Liver (tissue), 9 donors: ENCODE measurements around the gene CLPSL2. TPM values are rescaled to one million over a fixed set of nuclear protein-coding genes. Genes with fewer than 3 reads are reported as not detected.

Source experiments
- DNase-seq: peaks from one replicate; pipeline ENCODE4 v3.0.0-alpha.2; 2017; ENCODE audit warnings: low spot score
- H3K27ac ChIP-seq, 2 donors: one replicate each; pipeline ENCODE4 v1.7.0; 2013; ENCODE audit warnings: inconsistent platforms in 2 of 2, low read length in 2 of 2, control low read depth in 1 of 2, low read depth in 1 of 2, mild to moderate bottlenecking in 1 of 2
- H3K27me3 ChIP-seq, 4 donors: one replicate each; pipeline versions ENCODE4 v1.6.1 to v1.7.0; 2013; ENCODE audit warnings: low read length in 3 of 4, inconsistent platforms in 1 of 4, mild to moderate bottlenecking in 1 of 4, moderate library complexity in 1 of 4; ENCODE audit not compliant: control insufficient read depth in 4 of 4, insufficient read depth in 4 of 4
- H3K36me3 ChIP-seq, 4 donors: one replicate each; pipeline versions ENCODE4 v1.6.1 to v1.7.0; 2013; ENCODE audit warnings: low read length in 3 of 4, mild to moderate bottlenecking in 3 of 4, low read depth in 1 of 4, moderate library complexity in 1 of 4; ENCODE audit not compliant: control insufficient read depth in 4 of 4, insufficient read depth in 3 of 4
- H3K4me1 ChIP-seq, 4 donors: one replicate each; pipeline versions ENCODE4 v1.6.1 to v1.7.0; 2013; ENCODE audit warnings: low read length in 3 of 4, mild to moderate bottlenecking in 3 of 4, moderate library complexity in 1 of 4; ENCODE audit not compliant: control insufficient read depth in 4 of 4, insufficient read depth in 4 of 4
- H3K4me3 ChIP-seq, 3 donors: one replicate each; pipeline versions ENCODE4 v1.6.1 to v1.7.0; 2013; ENCODE audit warnings: low read length in 3 of 3, control low read depth in 1 of 3, low read depth in 1 of 3, mild to moderate bottlenecking in 1 of 3
- H3K9ac ChIP-seq, 2 donors: one replicate each; pipeline ENCODE4 v1.7.0; 2013; ENCODE audit warnings: low read length in 2 of 2, mild to moderate bottlenecking in 2 of 2, moderate library complexity in 2 of 2, control low read depth in 1 of 2, low read depth in 1 of 2
- H3K9me3 ChIP-seq, 4 donors: one replicate each; pipeline versions ENCODE4 v1.6.1 to v1.7.0; 2013; ENCODE audit warnings: low read length in 3 of 4; ENCODE audit not compliant: control insufficient read depth in 4 of 4
- ATF3 ChIP-seq: IDR thresholded peaks from 2 replicates; pipeline ENCODE4 v1.6.1; 2016; ENCODE audit warnings: antibody characterized with exemption
- EGR1 ChIP-seq, 2 donors: IDR thresholded peaks; 2 replicates each; pipeline ENCODE4 v1.6.1; 2016 to 2018; ENCODE audit warnings: antibody characterized with exemption in 2 of 2, low read depth in 2 of 2
- FOXA1 ChIP-seq: IDR thresholded peaks from 2 replicates; pipeline ENCODE4 v1.6.1; 2016; ENCODE audit warnings: antibody characterized with exemption
- HNF4A ChIP-seq, 2 donors: conservative IDR thresholded peaks; 2 replicates each; pipeline ENCODE4 v1.6.1; 2016; ENCODE audit warnings: antibody characterized with exemption in 2 of 2, mild to moderate bottlenecking in 2 of 2
- HNF4G ChIP-seq: IDR thresholded peaks from 2 replicates; pipeline ENCODE4 v1.6.1; 2016; ENCODE audit warnings: antibody characterized with exemption
- JUND ChIP-seq, 2 donors: IDR thresholded peaks; 2 replicates each; pipeline ENCODE4 v1.6.1; 2016; ENCODE audit warnings: antibody characterized with exemption in 2 of 2
- MAX ChIP-seq: IDR thresholded peaks from 2 replicates; pipeline ENCODE4 v1.6.1; 2016; ENCODE audit warnings: antibody characterized with exemption
- NR2F2 ChIP-seq: IDR thresholded peaks from 2 replicates; pipeline ENCODE4 v1.6.1; 2016; ENCODE audit warnings: antibody characterized with exemption
- RAD21 ChIP-seq, 2 donors: IDR thresholded peaks; 2 replicates each; pipeline ENCODE4 v1.6.1; 2016; ENCODE audit warnings: antibody characterized with exemption in 2 of 2, mild to moderate bottlenecking in 2 of 2
- RXRA ChIP-seq, 2 donors: IDR thresholded peaks; 2 replicates each; pipeline ENCODE4 v1.6.1; 2017 to 2018; ENCODE audit warnings: antibody characterized with exemption in 2 of 2, mild to moderate bottlenecking in 1 of 2
- TAF1 ChIP-seq: conservative IDR thresholded peaks from 2 replicates; pipeline ENCODE4 v1.6.1; 2016; ENCODE audit warnings: antibody characterized with exemption, mild to moderate bottlenecking
- YY1 ChIP-seq: IDR thresholded peaks from 2 replicates; pipeline ENCODE4 v1.6.1; 2016; ENCODE audit warnings: antibody characterized with exemption, mild to moderate bottlenecking
- ZBTB33 ChIP-seq: IDR thresholded peaks from 2 replicates; pipeline ENCODE4 v1.6.1; 2016; ENCODE audit warnings: antibody characterized with exemption
- WGBS: extraction: QIAGEN DNeasy Blood & Tissue Kit; methylation state at CpG from one replicate; pipeline ENCODE4 v1.1.7; 2013; 5-methylcytosine and 5-hydroxymethylcytosine counted together
- polyA plus RNA-seq, 2 donors: library from polyadenylated mRNA; stranded (reverse) in 1 of 2; unstranded in 1 of 2; fragments of 200-250 nt in 1 of 2; fragments of >200 nt in 1 of 2; fragmentation: Nextera tagmentation in 1 of 2; extraction: Ambion mirVana in 1 of 2; gene quantifications; one replicate each; pipeline versions ENCODE4 v1.2.1 to v1.2.3, GENCODE V29; 2013 to 2015
- total RNA-seq, 2 donors: library from RNA; depleted of rRNA; stranded (reverse); fragments of >200 nt; gene quantifications; one replicate each; pipeline ENCODE4 v1.2.3, GENCODE V29; 2014
- TF ChIP-seq, protein P1 (sequence below): fragments of 150-350 bp; IDR thresholded peaks from 2 replicates; pipeline ENCODE4 v1.5.1; 2017; ENCODE audit warnings: improper control_type of control experiment, low read depth, low read length; ENCODE audit not compliant: missing input control
- TF ChIP-seq, protein P2 (sequence below): IDR thresholded peaks from 2 replicates; pipeline ENCODE4 v1.6.1; 2016; ENCODE audit warnings: antibody characterized with exemption, mild to moderate bottlenecking
- donor health status: healthy.
- donor health status: healthy.
- donor health status: healthy.
- donor health status: healthy.
- donor health status: healthy.

CLPSL2 gene
- total and polyA plus RNA-seq, 4 donors: not detected

DNA sequence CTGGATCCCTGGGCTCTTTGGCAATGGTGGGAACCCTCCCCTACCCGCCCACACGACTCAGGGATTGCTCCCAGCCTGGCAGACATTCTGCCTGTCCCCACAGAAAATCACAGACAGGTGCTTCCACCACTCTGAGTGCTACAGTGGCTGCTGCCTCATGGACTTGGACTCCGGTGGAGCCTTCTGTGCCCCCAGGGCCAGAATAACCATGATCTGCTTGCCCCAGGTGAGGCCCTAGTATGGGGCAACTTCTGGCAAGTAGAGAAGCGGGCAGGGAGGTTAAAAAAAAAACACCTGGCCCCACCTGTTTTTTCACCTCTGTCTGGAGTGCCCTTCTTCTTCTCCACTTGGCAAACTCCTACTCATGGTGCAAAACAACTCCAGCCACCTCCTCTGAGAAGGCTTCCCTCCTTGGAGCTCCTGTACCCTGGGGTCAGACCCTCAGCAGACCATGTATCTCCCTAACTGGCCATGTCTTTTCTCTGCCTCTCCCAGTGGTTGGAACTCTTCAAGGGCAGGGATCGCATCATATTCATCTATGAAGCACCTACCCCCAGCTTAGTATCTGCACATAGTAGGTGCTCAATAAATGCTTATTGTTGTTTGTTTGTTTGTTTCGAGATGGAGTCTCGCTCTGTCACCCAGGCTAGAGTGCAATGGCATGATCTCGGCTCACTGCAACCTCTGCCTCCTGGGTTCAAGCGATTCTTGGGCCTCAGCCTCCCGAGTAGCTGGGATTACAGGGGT, 1.1 kb downstream of the CLPSL2 start:
- WGBS: 87% methylated on average over 10 of the region's 10 CpGs
- Histone ChIP-seq H3K9ac (no peak overlapping the region), H3K27me3 (no peaks in the 10 kb centered on the region), H3K9me3 (no peaks in the 10 kb centered on the region), H3K4me3 (no peak overlapping the region), H3K36me3 (no peaks in the 10 kb centered on the region), H3K27ac (no peak overlapping the region), H3K4me1 (peaks cover 0 to 6% (median 3%) of the 10 kb centered on the region in 4 donors)
- no peak for DNase-seq
- no peak for TF ChIP-seq MAX
- TF ChIP-seq YY1: no peak
- TF ChIP-seq ZBTB33: no peak
- no peak for TF ChIP-seq RXRA (IDR thresholded peaks at IDR 0.05)
- no peak for TF ChIP-seq EGR1 (IDR thresholded peaks at IDR 0.05; ENCODE audit: low read depth in 2 of 2)
- TF ChIP-seq HNF4A (conservative IDR thresholded peaks at IDR 0.05): no peak
- TF ChIP-seq FOXA1: no peak
- TF ChIP-seq HNF4G: no peak

DNA sequence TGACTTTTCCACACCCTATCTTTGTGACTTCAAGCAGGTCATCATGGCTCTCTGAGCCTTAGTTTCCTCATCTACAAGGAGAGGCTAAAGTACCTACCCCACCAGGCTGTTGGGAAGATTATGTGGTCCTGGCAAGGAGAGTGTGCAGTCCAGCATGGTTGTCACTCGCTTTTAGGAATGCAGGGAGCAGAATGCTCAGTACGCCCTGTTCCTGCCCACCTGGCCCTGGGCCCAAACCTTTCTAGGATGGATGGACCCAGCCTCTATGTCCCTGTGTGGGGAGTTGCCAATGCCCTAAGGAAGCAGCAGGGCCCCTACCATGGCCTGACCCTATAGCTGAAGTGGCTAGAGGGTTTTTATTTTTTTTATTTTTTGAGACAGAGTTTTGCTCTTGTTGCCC, 2.0 kb downstream of the CLPSL2 start:
- 95% methylated on average over 2 of the region's 2 CpGs for WGBS

More for the DNA sequence above, 2.0 kb downstream of the CLPSL2 start:
- no peak overlapping the region for H3K4me3 ChIP-seq
- H3K4me1 ChIP-seq: peaks cover 0 to 6% (median 3%) of the 10 kb centered on the region in 4 donors
- H3K36me3 ChIP-seq: no peaks in the 10 kb centered on the region
- H3K27ac ChIP-seq: no peak overlapping the region
- DNase-seq: no peak
- H3K9me3 ChIP-seq: no peaks in the 10 kb centered on the region
- no peak for TF ChIP-seq TAF1
- TF ChIP-seq RXRA (IDR thresholded peaks at IDR 0.05): no peak
- no peak for TF ChIP-seq MAX
- no peak for TF ChIP-seq RAD21 (IDR thresholded peaks at IDR 0.05)
- TF ChIP-seq ATF3: no peak
- no peak for TF ChIP-seq HNF4A (conservative IDR thresholded peaks at IDR 0.05)
- no peak for TF ChIP-seq NR2F2
- TF ChIP-seq EGR1 (IDR thresholded peaks at IDR 0.05; ENCODE audit: low read depth in 2 of 2): no peak
- TF ChIP-seq FOXA1: no peak
- TF ChIP-seq JUND (IDR thresholded peaks at IDR 0.05): no peak
- TF ChIP-seq YY1: no peak
- TF ChIP-seq, protein P1, sequence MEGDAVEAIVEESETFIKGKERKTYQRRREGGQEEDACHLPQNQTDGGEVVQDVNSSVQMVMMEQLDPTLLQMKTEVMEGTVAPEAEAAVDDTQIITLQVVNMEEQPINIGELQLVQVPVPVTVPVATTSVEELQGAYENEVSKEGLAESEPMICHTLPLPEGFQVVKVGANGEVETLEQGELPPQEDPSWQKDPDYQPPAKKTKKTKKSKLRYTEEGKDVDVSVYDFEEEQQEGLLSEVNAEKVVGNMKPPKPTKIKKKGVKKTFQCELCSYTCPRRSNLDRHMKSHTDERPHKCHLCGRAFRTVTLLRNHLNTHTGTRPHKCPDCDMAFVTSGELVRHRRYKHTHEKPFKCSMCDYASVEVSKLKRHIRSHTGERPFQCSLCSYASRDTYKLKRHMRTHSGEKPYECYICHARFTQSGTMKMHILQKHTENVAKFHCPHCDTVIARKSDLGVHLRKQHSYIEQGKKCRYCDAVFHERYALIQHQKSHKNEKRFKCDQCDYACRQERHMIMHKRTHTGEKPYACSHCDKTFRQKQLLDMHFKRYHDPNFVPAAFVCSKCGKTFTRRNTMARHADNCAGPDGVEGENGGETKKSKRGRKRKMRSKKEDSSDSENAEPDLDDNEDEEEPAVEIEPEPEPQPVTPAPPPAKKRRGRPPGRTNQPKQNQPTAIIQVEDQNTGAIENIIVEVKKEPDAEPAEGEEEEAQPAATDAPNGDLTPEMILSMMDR: no peak
- TF ChIP-seq, protein P2, sequence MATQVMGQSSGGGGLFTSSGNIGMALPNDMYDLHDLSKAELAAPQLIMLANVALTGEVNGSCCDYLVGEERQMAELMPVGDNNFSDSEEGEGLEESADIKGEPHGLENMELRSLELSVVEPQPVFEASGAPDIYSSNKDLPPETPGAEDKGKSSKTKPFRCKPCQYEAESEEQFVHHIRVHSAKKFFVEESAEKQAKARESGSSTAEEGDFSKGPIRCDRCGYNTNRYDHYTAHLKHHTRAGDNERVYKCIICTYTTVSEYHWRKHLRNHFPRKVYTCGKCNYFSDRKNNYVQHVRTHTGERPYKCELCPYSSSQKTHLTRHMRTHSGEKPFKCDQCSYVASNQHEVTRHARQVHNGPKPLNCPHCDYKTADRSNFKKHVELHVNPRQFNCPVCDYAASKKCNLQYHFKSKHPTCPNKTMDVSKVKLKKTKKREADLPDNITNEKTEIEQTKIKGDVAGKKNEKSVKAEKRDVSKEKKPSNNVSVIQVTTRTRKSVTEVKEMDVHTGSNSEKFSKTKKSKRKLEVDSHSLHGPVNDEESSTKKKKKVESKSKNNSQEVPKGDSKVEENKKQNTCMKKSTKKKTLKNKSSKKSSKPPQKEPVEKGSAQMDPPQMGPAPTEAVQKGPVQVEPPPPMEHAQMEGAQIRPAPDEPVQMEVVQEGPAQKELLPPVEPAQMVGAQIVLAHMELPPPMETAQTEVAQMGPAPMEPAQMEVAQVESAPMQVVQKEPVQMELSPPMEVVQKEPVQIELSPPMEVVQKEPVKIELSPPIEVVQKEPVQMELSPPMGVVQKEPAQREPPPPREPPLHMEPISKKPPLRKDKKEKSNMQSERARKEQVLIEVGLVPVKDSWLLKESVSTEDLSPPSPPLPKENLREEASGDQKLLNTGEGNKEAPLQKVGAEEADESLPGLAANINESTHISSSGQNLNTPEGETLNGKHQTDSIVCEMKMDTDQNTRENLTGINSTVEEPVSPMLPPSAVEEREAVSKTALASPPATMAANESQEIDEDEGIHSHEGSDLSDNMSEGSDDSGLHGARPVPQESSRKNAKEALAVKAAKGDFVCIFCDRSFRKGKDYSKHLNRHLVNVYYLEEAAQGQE: no peak
- no peaks in the 10 kb centered on the region for H3K27me3 ChIP-seq
- no peak overlapping the region for H3K9ac ChIP-seq
